Upper lobe of left lung (tissue), 6 donors: Measurements from ENCODE around the gene MINDY4B. TPM values are rescaled to one million over a fixed set of nuclear protein-coding genes. Genes with fewer than 3 reads are reported as not detected.

ENCODE experiments used
- ATAC-seq, 2 donors: fragments of 200-7000 bp; cut with Tn5 transposase; one replicate each; pipeline ENCODE4 v1.9.1; 2022; ENCODE audit warnings: mild to moderate bottlenecking in 2 of 2, moderate library complexity in 2 of 2; ENCODE audit not compliant: low FRiP score in 2 of 2
- DNase-seq, 2 donors: peaks; one replicate each; pipeline ENCODE4 v3.0.0-alpha.2; 2019 to 2020
- H3K27ac ChIP-seq, 4 donors: fragments of 200-600 bp; sonication (generic); one replicate each; pipeline ENCODE4 v1.5.1; 2016 to 2019
- H3K27me3 ChIP-seq, 4 donors: fragments of 200-600 bp; sonication (generic); one replicate each; pipeline ENCODE4 v1.5.1; 2017 to 2019
- H3K36me3 ChIP-seq, 4 donors: fragments of 200-600 bp; sonication (generic); one replicate each; pipeline ENCODE4 v1.5.1; 2016 to 2019
- H3K4me1 ChIP-seq, 4 donors: fragments of 200-600 bp; sonication (generic); one replicate each; pipeline ENCODE4 v1.5.1; 2018 to 2019
- H3K4me3 ChIP-seq, 4 donors: fragments of 200-600 bp; sonication (generic); one replicate each; pipeline ENCODE4 v1.5.1; 2017 to 2019; ENCODE audit warnings: mild to moderate bottlenecking in 2 of 4, moderate library complexity in 1 of 4
- H3K9me3 ChIP-seq, 4 donors: fragments of 200-600 bp; sonication (generic); one replicate each; pipeline ENCODE4 v1.5.1; 2018 to 2019
- CTCF ChIP-seq, 6 experiments: fragments of 450-650 bp in 4 of 6; fragments of 200-600 bp in 2 of 6; sonication (generic) in 2 of 6; IDR thresholded peaks; one replicate each; pipeline ENCODE4 v1.5.1; 2016 to 2019; ENCODE audit warnings: antibody characterized with exemption in 6 of 6
- EP300 ChIP-seq, 4 donors: sonication (generic); formaldehyde crosslinking; IDR thresholded peaks; one replicate each; pipeline ENCODE4 v1.5.1; 2017; ENCODE audit warnings: antibody characterized with exemption in 4 of 4, control low read depth in 2 of 4
- POLR2A ChIP-seq, 4 donors: fragments of 450-650 bp; IDR thresholded peaks; one replicate each; pipeline ENCODE4 v1.5.1; 2016 to 2017; ENCODE audit warnings: antibody characterized with exemption in 4 of 4, mild to moderate bottlenecking in 2 of 4
- POLR2AphosphoS5 ChIP-seq, 2 donors: sonication (generic); formaldehyde crosslinking; IDR thresholded peaks; one replicate each; pipeline ENCODE4 v1.5.1; 2017; ENCODE audit warnings: antibody characterized with exemption in 2 of 2
- WGBS, 2 donors: methylation state at CpG; one replicate each; pipeline ENCODE4 v1.1.5; 2017 to 2018; 5-methylcytosine and 5-hydroxymethylcytosine counted together
- total RNA-seq, 6 donors: library from RNA; depleted of rRNA in 4 of 6; stranded (reverse); fragments of >200 nt in 4 of 6; gene quantifications; one replicate each; pipeline versions ENCODE4 v1.1.0 to v1.2.1, GENCODE V29; 2016 to 2021
- donor health status: DM: no; HTN: no; CAD: no; lungs with moderate emphysema.
- donor health status: DM: no; HTN: yes; CAD: no; lungs with severe emphysema.

MINDY4B gene
- total RNA-seq, 6 donors from 2014 or later: not detected

GRCh38 chr3:150823277-150823676 lies 82.0 kb downstream of the MINDY4B start:
- no peak for TF ChIP-seq EP300 (IDR thresholded peaks at IDR 0.05)
- TF ChIP-seq CTCF (IDR thresholded peaks at IDR 0.05): no peak
- no peak for TF ChIP-seq POLR2A (IDR thresholded peaks at IDR 0.05)
- no peak for TF ChIP-seq POLR2AphosphoS5 (IDR thresholded peaks at IDR 0.05)
- no peaks in the 10 kb centered on the region for H3K4me1 ChIP-seq
- ATAC-seq: no peak
- H3K9me3 ChIP-seq: no peaks in the 10 kb centered on the region
- no peaks in the 10 kb centered on the region for H3K36me3 ChIP-seq
- no peak overlapping the region for H3K4me3 ChIP-seq
- DNase-seq: no peak
- H3K27me3 ChIP-seq: no peaks in the 10 kb centered on the region
- H3K27ac ChIP-seq: no peak overlapping the region
- 88 to 90% methylated on average over 2 to 3 of the region's 3 CpGs for WGBS, 2 donors

- 79 to 86% methylated on average over 1 of the region's 1 CpG for WGBS, 2 donors
- no peaks in the 10 kb centered on the region for H3K27me3 ChIP-seq
Observed at GRCh38 chr3:150822636-150823035, 82.6 kb downstream of the MINDY4B start.

More at GRCh38 chr3:150822636-150823035, 82.6 kb downstream of the MINDY4B start:
- H3K36me3 ChIP-seq: no peaks in the 10 kb centered on the region
- no peak for TF ChIP-seq POLR2A (IDR thresholded peaks at IDR 0.05)
- no peak for TF ChIP-seq EP300 (IDR thresholded peaks at IDR 0.05)
- no peak for TF ChIP-seq CTCF (IDR thresholded peaks at IDR 0.05)
- no peak for TF ChIP-seq POLR2AphosphoS5 (IDR thresholded peaks at IDR 0.05)
- no peak for DNase-seq
- H3K27ac ChIP-seq: no peak overlapping the region
- no peak for ATAC-seq
- no peaks in the 10 kb centered on the region for H3K9me3 ChIP-seq
- H3K4me1 ChIP-seq: no peaks in the 10 kb centered on the region
- H3K4me3 ChIP-seq: no peak overlapping the region

Other genes with a start within 250 kb of the MINDY4B start
- gene ERICH6, start 201.5 kb downstream of the MINDY4B start, total RNA-seq: 1 to 10 TPM in 1 of 6 donors, not detected in 5; 2.1 TPM
- gene SIAH2, start 142.3 kb downstream of the MINDY4B start, total RNA-seq: 10 to 100 TPM; 17.6 to 45.0 (median 31.7) TPM
- gene CLRN1, start 67.3 kb upstream of the MINDY4B start, total RNA-seq: not detected
- gene MED12L, start 180.2 kb upstream of the MINDY4B start, total RNA-seq: 1 to 10 TPM in 1 of 6 donors, under 1 TPM in 3, not detected in 2; 0.27 to 1.5 (median 0.31) TPM